RWPE2 (cell line): ENCODE results near the gene MCF2L2.
A peak's percentile ranks its signal among the peaks of the same experiment; 100 is the strongest.

Source experiments
- ATAC-seq: fragments of 200-7000 bp; cut with Tn5 transposase; 3 replicates; pipeline ENCODE4 v1.9.1; 2021; ENCODE audit warnings: low read depth
- DNase-seq: peaks from one replicate; pipeline ENCODE4 v3.0.0-alpha.2; 2020; ENCODE audit warnings: low spot score
- H3K27ac ChIP-seq: fragments of 450-650 bp; 2 replicates; pipeline ENCODE4 v1.5.1; 2017; ENCODE audit warnings: mild to moderate bottlenecking; ENCODE audit not compliant: poor library complexity, severe bottlenecking
- H3K27me3 ChIP-seq: fragments of 250-450 bp; sonication (Bioruptor Pico); 2 replicates; pipeline ENCODE4 v1.5.1; 2021; ENCODE audit warnings: mild to moderate bottlenecking, moderate library complexity; ENCODE audit not compliant: insufficient read depth, poor library complexity, severe bottlenecking
- H3K36me3 ChIP-seq: fragments of 250-450 bp; sonication (Bioruptor Pico); 2 replicates; pipeline ENCODE4 v1.5.1; 2020; ENCODE audit warnings: low read depth, mild to moderate bottlenecking, moderate library complexity
- H3K4me1 ChIP-seq: fragments of 250-450 bp; sonication (Bioruptor Pico); 2 replicates; pipeline ENCODE4 v1.5.1; 2021; ENCODE audit warnings: mild to moderate bottlenecking, moderate library complexity; ENCODE audit not compliant: insufficient read depth, poor library complexity, severe bottlenecking
- H3K4me3 ChIP-seq: fragments of 250-450 bp; sonication (Bioruptor Pico); 2 replicates; pipeline ENCODE4 v1.5.1; 2021; ENCODE audit warnings: mild to moderate bottlenecking, moderate library complexity; ENCODE audit not compliant: severe bottlenecking
- H3K9me3 ChIP-seq: fragments of 250-450 bp; sonication (Bioruptor Pico); 2 replicates; pipeline ENCODE4 v1.5.1; 2021; ENCODE audit warnings: mild to moderate bottlenecking, moderate library complexity; ENCODE audit not compliant: severe bottlenecking
- CTCF ChIP-seq: fragments of 450-650 bp; IDR thresholded peaks from one replicate; pipeline ENCODE4 v1.5.1; 2017; ENCODE audit warnings: mild to moderate bottlenecking, moderate library complexity; ENCODE audit not compliant: poor library complexity, severe bottlenecking

MCF2L2 gene

GRCh38 chr3:183252118-183252782 lies 176.2 kb downstream of the MCF2L2 start:
- H3K27me3 ChIP-seq, result no peaks in the 10 kb centered on the region
- peak overlapping the region; percentile 94 for H3K27ac ChIP-seq
- DNase-seq (no peak), ATAC-seq (no peak)
- H3K4me1 ChIP-seq, result peaks cover 23% of the 10 kb centered on the region
- H3K36me3 ChIP-seq, result peaks cover 23% of the 10 kb centered on the region
- H3K4me3 ChIP-seq, result peak overlapping the region; percentile 94
- TF ChIP-seq CTCF, result no peak
- H3K9me3 ChIP-seq, result peaks cover 1% of the 10 kb centered on the region

GRCh38 chr3:183249006-183249718 lies 179.3 kb downstream of the MCF2L2 start:
- ATAC-seq (no peak), DNase-seq (no peak)
- no peak overlapping the region for H3K27ac ChIP-seq
- H3K9me3 ChIP-seq, result peaks cover 1% of the 10 kb centered on the region
- no peak overlapping the region for H3K4me3 ChIP-seq
- H3K4me1 ChIP-seq, result peaks cover 13% of the 10 kb centered on the region
- no peaks in the 10 kb centered on the region for H3K36me3 ChIP-seq
- no peak for TF ChIP-seq CTCF
- no peaks in the 10 kb centered on the region for H3K27me3 ChIP-seq

GRCh38 chr3:183247011-183247589 lies 181.3 kb downstream of the MCF2L2 start:
- no peaks in the 10 kb centered on the region for H3K36me3 ChIP-seq
- H3K4me1 ChIP-seq, result peaks cover 6% of the 10 kb centered on the region
- H3K27me3 ChIP-seq, result no peaks in the 10 kb centered on the region
- TF ChIP-seq CTCF, result no peak
- DNase-seq (no peak), ATAC-seq (0 out of 3 replicates have a peak, but pooled peaks have one; percentile 42)
- H3K27ac ChIP-seq, result no peak overlapping the region
- no peaks in the 10 kb centered on the region for H3K9me3 ChIP-seq
- H3K4me3 ChIP-seq, result no peak overlapping the region

GRCh38 chr3:183244981-183245476 lies 183.4 kb downstream of the MCF2L2 start:
- no peak for TF ChIP-seq CTCF
- H3K36me3 ChIP-seq, result no peaks in the 10 kb centered on the region

More at GRCh38 chr3:183244981-183245476, 183.4 kb downstream of the MCF2L2 start:
- ATAC-seq (no peak), DNase-seq (no peak)
- peaks cover 5% of the 10 kb centered on the region for H3K4me1 ChIP-seq
- H3K27me3 ChIP-seq, result no peaks in the 10 kb centered on the region
- no peak overlapping the region for H3K4me3 ChIP-seq
- peak overlapping the region; percentile 16 for H3K27ac ChIP-seq
- H3K9me3 ChIP-seq, result peaks cover 3% of the 10 kb centered on the region
